Fibroblast of skin of left biceps (primary cell): ENCODE results near the gene BPIFB6.

Source experiments
- DNase-seq, 2 experiments: peaks; one replicate each; pipeline ENCODE4 v3.0.0-alpha.2; 2013; ENCODE audit warnings: low read depth in 2 of 2

Gene BPIFB6

GRCh38 chr20:33083544-33084340 lies 52.3 kb downstream of the BPIFB6 start:
- DNase-seq, result no peak

DNA sequence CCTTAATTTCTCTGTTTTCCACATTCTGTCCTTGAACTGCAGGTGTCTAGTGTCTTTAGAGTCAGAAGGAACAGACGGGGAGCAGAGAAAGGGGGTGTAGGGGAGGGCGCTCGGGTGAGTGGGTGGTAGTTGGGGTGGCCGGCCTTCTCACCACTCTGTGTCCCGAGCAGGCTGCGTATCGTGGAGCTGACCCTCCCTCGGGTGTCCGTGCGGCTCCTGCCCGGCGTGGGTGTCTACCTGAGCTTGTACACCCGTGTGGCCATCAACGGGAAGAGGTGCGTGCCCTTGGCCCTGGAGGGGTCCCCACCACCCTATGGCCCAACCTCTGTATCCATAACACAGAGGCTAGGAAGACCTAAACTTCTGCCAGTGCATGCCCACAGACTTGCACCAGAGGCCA lies 53.3 kb downstream of the BPIFB6 start:
- no peak for DNase-seq

GRCh38 chr20:33086052-33086722 lies 54.7 kb downstream of the BPIFB6 start:
- DNase-seq, result no peak

DNA sequence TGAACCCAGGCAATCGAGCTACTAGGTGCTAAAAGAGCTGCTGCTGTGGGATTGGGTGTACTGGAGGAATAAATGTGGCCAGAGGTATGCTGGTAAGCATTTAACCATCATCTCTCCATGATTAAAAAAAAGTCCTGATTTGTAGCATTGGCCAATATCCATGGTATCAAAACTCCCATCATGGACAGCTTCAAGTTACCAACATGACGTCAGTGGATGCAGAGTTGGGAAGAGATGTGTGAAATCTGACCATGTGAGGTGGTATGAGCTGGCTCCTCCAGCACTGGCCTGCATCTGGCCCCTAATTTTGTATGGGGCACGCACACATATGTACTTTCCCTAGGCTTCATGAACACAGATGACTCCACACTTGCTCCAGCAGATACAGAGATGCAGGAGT lies 59.7 kb downstream of the BPIFB6 start:
- DNase-seq, result no peak

GRCh38 chr20:33091693-33092092 lies 60.2 kb downstream of the BPIFB6 start:
- DNase-seq, result no peak

GRCh38 chr20:33092361-33092760 lies 60.9 kb downstream of the BPIFB6 start:
- no peak for DNase-seq

DNA sequence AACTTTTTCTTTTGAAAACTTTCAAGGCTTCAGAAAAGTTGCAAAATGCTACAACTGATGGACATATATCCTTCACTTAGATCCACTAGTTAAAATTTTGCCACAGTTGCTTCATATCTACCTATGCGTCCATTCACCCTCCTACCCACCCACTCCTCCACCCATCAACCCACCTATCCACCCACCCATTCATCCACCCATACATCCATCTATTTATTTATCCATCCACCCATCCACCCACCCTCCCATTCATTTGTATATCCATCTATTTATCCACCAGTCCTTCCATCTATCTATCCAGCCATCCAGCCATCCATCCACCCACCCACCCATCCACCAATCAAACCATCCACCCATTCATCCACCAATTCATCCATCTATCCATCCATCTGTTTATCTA lies 61.6 kb downstream of the BPIFB6 start:
- no peak for DNase-seq

DNA sequence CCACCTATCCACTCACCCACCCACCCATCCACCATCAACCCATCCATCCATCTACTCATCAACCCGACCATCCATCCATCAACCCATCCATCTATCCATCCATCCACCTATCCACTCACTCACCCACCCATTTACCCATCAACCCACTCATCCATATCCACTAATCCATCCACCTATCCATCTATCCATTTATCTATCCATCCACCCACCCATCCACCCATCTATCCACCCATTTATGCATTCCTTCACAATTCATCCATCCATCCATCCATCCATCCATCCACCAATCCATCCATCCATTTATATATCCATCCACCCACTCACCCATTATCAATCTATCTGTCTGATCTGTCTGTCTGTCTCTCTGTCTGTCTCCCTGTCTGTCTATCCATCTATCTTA lies 62.1 kb downstream of the BPIFB6 start:
- DNase-seq, result no peak
